Fibroblast of lung (primary cell): ENCODE data around the gene LILRA5.

ENCODE experiments used
- EZH2 ChIP-seq: IDR thresholded peaks from 2 replicates; pipeline ENCODE4 v1.5.1; 2012; ENCODE audit warnings: low read length, control low read depth, mild to moderate bottlenecking; ENCODE audit errors: missing control alignments
- TF ChIP-seq, protein P1 (sequence below), 2 donors: IDR thresholded peaks in 1 of 2; conservative IDR thresholded peaks in 1 of 2; 1 replicate in 1 of 2; 2 replicates in 1 of 2; pipeline ENCODE4 v1.5.1; 2011 to 2012; ENCODE audit warnings: low read length in 2 of 2, control low read depth in 1 of 2, inconsistent platforms in 1 of 2, low read depth in 1 of 2, mild to moderate bottlenecking in 1 of 2

DNA sequence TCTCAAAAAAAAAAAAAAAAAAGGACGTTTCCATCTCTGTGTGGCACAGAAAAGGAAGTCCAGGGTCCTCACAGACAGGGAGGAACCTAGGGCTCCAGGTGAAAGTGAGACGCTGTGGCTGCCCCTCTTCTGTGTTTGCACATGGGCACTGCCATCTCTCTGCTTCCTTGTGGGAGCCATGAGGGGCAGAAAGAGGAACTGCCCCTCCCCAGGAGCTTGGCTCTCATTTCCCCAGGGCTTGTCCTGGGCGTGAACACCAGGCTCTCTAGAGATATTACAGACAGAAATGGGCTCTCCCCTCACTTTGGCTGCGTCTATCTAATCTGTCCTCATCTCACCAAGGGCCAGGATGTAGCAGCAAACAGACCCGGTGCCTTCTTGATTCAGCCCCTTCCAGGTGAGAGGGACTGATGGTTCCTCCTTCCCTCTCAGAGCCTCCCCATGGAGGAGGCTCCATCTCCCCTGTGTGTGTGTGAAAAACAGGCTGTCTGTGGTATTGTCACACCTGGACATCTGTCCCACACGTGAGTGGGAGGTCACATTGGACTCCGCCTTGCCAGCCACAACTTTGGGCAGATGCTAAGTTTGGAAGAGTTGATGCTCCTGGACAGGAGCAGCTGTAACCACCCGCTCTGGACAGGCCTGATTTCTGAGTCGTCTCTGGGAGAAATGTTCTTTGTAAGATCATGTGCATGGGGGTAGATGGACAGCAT, 26.8 kb upstream of the LILRA5 start:
- no peak for TF ChIP-seq EZH2
- TF ChIP-seq, protein P1, sequence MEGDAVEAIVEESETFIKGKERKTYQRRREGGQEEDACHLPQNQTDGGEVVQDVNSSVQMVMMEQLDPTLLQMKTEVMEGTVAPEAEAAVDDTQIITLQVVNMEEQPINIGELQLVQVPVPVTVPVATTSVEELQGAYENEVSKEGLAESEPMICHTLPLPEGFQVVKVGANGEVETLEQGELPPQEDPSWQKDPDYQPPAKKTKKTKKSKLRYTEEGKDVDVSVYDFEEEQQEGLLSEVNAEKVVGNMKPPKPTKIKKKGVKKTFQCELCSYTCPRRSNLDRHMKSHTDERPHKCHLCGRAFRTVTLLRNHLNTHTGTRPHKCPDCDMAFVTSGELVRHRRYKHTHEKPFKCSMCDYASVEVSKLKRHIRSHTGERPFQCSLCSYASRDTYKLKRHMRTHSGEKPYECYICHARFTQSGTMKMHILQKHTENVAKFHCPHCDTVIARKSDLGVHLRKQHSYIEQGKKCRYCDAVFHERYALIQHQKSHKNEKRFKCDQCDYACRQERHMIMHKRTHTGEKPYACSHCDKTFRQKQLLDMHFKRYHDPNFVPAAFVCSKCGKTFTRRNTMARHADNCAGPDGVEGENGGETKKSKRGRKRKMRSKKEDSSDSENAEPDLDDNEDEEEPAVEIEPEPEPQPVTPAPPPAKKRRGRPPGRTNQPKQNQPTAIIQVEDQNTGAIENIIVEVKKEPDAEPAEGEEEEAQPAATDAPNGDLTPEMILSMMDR (conservative IDR thresholded peaks at IDR 0.05 in 1 of 2, IDR thresholded peaks at IDR 0.05 in 1 of 2; ENCODE audit: low read depth in 1 of 2, low read length in 2 of 2): no peak
